GM19023 (cell line): Measurements from ENCODE around the gene IMMP2L.

Experiments used
- ATAC-seq: cut with Tn5 transposase; IDR thresholded peaks from one replicate; pipeline ENCODE4 v1.9.1; 2021; ENCODE audit warnings: mild to moderate bottlenecking, moderate library complexity; ENCODE audit not compliant: unreplicated experiment

The IMMP2L gene

GRCh38 chr7:111012149-111012548, 550.1 kb downstream of the IMMP2L start:
- ATAC-seq: no peak

- no peak for ATAC-seq
Measured at GRCh38 chr7:111011520-111011919, 550.8 kb downstream of the IMMP2L start.

- ATAC-seq: no peak
Measured at GRCh38 chr7:111010798-111011197, 551.5 kb downstream of the IMMP2L start.

- no peak for ATAC-seq
Measured at GRCh38 chr7:111009526-111010040, 552.7 kb downstream of the IMMP2L start.

DNA sequence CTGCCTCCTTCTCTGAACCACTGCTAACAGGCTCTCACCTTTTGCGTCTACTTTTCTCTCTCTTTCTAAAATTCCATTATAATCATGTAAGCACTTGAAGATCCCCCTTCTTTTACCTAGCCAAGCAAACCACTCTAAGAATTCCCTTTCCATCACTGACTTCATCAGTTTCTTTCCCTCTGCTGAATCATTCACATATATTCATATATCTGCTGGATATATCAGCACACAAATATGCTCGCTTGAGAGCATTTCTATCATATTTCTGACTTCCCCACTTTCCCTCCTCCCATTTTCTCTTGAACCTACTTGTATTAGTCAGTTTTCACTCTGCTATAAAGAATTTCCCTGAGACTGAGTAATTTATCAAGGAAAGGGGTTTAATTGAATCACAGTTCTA, 555.6 kb downstream of the IMMP2L start:
- no peak for ATAC-seq

- ATAC-seq: no peak
Measured at GRCh38 chr7:111006040-111006439, 556.3 kb downstream of the IMMP2L start.

DNA sequence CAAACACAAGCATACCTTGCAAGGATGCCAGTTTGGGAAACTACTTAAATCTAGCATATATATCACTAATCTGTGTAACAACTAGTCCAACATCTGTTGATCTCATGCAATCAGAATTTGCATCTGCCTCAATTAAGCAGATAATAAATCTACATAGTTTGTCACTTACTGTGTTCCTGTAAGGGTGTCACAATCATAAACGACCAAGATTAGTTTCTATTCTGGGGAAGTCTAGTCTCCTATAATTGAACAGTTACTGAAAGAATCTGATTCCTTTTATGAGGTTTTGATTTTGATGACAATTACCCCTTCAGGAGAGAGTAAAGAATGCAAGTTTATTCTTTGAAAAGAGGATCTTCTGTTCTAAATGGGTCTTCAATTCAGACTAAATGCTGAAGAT, 556.8 kb downstream of the IMMP2L start:
- ATAC-seq: no peak

GRCh38 chr7:111004310-111004901, 557.9 kb downstream of the IMMP2L start:
- ATAC-seq: no peak

- ATAC-seq: no peak
Measured at GRCh38 chr7:111003883-111004282, 558.4 kb downstream of the IMMP2L start.

- ATAC-seq: no peak
Measured at GRCh38 chr7:110994028-110994967, 568.0 kb downstream of the IMMP2L start.

DNA sequence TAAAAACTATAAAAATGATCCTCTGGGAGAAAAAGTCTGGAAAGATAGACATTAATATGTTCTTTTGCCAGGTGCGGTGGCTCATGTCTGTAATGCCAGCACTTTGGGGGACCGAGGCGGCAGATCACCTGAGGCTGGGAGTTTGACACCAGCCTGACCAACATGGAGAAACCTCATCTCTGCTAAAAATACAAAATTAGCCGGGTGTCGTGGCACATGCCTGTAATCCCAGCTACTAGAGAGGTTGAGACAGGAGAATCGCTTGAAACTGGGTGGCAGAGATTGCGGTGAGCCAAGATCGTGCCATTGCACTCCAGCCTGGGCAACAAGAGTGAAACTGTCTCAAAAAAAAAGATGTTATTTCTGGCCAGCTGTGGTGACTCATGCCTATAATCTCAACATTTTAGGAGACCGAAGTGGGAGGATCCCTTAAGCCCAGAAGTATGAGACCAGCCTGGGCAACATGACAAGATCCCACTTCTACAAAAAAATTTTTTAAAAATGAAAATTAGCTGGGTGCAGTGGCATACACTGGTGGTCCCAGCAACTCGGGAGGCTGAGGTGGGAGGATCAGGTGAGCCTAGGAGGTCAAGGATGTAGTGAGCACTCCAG, 573.3 kb downstream of the IMMP2L start:
- ATAC-seq: no peak

DNA sequence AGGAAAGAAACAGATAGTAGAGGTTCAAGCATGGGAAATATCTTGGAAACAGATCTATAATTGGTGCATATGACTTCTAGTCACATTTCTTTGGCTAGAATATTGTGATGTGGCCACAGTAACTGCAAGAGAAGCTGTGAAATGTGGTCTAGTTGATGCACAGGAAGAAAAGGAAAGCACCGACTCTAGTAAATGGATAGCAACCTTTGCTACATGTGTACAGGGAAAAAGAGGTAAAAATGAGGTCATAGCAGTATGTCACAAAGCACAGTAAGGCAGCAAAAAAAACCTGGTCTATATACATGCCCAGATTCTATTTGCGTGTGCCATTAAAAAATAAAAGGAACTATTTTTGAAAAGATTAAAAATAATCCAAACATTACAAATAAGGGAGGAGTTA, 573.9 kb downstream of the IMMP2L start:
- ATAC-seq: no peak

DNA sequence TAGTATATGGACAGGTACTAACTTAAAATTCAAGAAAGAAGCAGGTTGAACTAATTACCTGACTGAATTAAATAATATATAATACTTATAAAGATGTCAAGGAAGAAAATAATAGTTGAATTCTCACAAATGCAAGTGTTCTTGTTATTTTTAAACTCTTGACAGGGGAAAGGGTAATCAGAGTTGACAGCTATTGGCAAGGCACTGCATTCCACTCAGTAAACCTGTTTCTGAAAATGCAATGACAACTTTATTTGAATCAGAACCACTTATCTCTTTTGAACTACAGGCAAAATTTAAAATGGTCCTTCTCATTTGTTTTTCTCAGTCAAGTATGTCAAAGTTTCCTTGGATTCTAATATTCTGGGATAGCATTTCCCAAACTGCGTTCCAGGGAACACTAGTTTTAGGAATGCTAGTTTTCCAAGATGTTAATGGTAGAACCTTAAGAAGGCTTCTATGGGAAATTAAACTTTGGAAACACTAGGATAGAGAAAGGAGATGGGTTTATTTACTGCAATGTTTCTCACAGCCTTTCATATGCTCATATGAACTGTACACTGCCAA, 575.1 kb downstream of the IMMP2L start:
- ATAC-seq: no peak

GRCh38 chr7:110983822-110984456, 578.4 kb downstream of the IMMP2L start:
- no peak for ATAC-seq

DNA sequence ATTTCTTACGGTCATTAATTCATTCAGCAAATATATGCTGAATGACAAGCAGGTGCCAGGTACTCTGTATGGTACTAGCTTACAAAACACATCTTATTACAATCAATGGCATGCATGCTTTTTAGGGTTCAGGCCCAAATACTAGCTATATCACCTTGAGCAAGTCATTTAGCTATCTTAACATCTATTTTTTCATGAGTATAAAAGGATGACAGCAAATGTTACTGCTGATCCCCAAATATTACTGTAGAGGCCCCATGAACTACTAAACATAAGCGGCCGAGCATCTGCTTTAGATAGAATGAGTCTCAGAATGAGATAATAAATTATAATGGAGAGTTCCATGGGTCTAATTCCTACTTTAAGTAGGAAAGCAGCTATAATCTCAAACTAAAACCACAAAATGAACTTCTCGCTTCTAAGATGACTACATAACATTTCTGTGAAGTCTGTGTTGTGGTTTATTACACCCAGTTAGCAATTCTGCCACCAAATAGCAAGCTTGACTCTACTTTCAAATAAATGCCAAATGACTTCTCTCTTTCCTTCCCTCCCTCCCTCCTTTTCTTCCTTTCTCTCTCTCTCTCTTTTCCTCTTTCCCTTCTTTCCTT, 585.1 kb downstream of the IMMP2L start:
- no peak for ATAC-seq

DNA sequence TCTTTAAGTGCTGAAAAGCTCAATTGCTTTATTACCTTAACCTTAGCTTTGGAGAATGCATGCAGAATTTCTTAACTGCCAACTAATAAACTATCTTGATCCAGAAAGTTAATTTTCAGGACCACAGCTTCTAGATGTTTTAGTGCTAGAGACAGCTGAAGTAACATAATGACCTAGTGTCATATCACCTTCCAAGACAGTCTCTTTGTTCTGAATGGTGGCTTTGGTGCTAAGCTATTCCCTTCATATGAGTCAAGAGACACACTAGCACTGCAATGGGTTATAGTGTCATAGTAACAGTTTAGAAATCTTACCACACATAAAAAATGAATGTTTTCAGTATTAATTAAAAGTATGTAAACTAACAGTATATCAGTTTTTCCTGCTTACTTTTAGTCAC, 586.8 kb downstream of the IMMP2L start:
- no peak for ATAC-seq

GRCh38 chr7:110974441-110974840, 587.9 kb downstream of the IMMP2L start:
- ATAC-seq: no peak

DNA sequence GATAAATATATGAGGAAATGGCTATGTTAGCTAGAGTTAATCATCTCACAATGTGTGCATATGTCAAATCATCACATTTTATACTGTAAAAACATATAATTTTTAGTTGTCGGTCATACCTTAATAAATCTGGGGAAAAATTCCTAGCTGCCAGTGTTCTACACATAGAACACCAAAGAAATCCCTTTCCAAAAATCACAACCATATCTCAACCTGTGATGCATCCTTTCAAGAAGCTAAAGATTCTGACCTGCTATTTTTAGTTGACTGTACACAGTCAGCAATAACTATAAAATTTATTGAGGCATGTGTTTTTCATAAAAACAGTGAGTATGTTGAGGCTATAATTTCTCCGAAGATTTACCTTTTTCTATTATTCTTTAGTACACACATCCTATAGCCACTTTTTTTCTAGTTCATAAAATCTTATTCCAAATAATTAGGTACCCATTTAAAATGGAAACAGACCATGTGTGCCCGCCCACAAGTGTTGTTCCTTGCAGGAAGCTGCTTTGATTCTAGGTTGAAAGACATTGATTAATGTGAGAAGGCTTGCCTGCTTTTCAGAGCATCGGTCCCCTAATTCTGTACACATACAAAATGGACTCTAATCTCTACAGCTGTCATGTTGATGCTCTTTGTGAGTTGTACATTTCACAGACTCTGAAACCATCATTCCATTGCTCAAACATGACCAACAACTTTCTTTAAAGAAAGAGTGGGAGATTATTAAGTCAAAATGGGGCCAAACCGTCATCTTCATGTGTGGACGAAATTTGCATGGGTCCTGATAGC, 588.9 kb downstream of the IMMP2L start:
- ATAC-seq: no peak

DNA sequence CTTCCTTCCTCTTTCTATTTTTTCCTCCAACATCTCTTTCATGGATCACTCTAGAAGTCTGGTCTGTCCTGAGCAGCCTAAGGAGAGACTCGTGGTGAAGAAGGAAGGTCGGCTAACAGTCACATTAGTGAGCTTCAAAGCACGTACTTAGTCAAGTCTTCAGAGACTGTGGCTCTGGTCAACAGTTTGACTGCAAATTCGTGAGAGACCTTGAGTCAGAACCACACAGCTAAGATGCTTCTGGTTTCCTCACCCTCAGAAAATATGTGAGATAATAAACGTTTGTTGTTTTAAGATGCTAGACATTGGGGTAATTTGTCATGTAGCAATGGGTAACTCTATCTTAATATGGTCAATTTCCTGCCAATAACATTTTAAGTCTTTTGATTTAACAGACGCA, 597.5 kb downstream of the IMMP2L start:
- ATAC-seq: no peak

GRCh38 chr7:110962826-110963225, 599.5 kb downstream of the IMMP2L start:
- no peak for ATAC-seq
